ENCODE data around the gene NCAPD3.

Gene NCAPD3

GRCh38 chr11:134250675-134251074, 26.9 kb upstream of the NCAPD3 start:
- no peak overlapping the region for H3K4me3 ChIP-seq (ENCODE audit: low read length)
- peaks cover 45% of the 10 kb centered on the region for H3K36me3 ChIP-seq (ENCODE audit: control insufficient read depth, low read length)
- no peaks in the 10 kb centered on the region for H3K9me3 ChIP-seq (ENCODE audit: control insufficient read depth, insufficient read depth, low read length)
- H3F3A ChIP-seq (ENCODE audit: control insufficient read depth, insufficient read depth): no peaks in the 10 kb centered on the region
- no peaks in the 10 kb centered on the region for H3K27me3 ChIP-seq (ENCODE audit: control insufficient read depth, low read length)
- no peak overlapping the region for H3K27ac ChIP-seq (ENCODE audit: low read depth, low read length)
- peaks cover 19% of the 10 kb centered on the region for H3K4me1 ChIP-seq (ENCODE audit: control insufficient read depth, low read length)
- no peaks in the 10 kb centered on the region for H3K9me2 ChIP-seq (replicated peaks; ENCODE audit: control insufficient read depth, low read length)
- TF ChIP-seq EZH2phosphoT487 (IDR thresholded peaks at IDR 0.05; ENCODE audit: borderline replicate concordance, low read length): no peak
- TF ChIP-seq CTCF (IDR thresholded peaks at IDR 0.05; ENCODE audit: low read depth, low read length, poor library complexity, severe bottlenecking): no peak
- no peaks in the 10 kb centered on the region; the same call in 1 of the 2 replicates for H4K20me1 ChIP-seq (ENCODE audit: control insufficient read depth, insufficient read depth, low read depth, low read length)
- H3K79me2 ChIP-seq (ENCODE audit: control insufficient read depth, low read length): peaks cover 19% of the 10 kb centered on the region
- H3K4me2 ChIP-seq (ENCODE audit: low read length): no peak overlapping the region

GRCh38 chr11:134250246-134250645, 26.5 kb upstream of the NCAPD3 start:
- no peaks in the 10 kb centered on the region for H3F3A ChIP-seq (ENCODE audit: control insufficient read depth, insufficient read depth)
- no peaks in the 10 kb centered on the region for H3K27me3 ChIP-seq (ENCODE audit: control insufficient read depth, low read length)
- H3K9me2 ChIP-seq (replicated peaks; ENCODE audit: control insufficient read depth, low read length): no peaks in the 10 kb centered on the region
- TF ChIP-seq EZH2phosphoT487 (IDR thresholded peaks at IDR 0.05; ENCODE audit: borderline replicate concordance, low read length): no peak
- peaks cover 19% of the 10 kb centered on the region for H3K4me1 ChIP-seq (ENCODE audit: control insufficient read depth, low read length)
- H4K20me1 ChIP-seq (ENCODE audit: control insufficient read depth, insufficient read depth, low read depth, low read length): no peaks in the 10 kb centered on the region; the same call in 1 of the 2 replicates
- no peak overlapping the region for H3K27ac ChIP-seq (ENCODE audit: low read depth, low read length)
- H3K9me3 ChIP-seq (ENCODE audit: control insufficient read depth, insufficient read depth, low read length): no peaks in the 10 kb centered on the region
- H3K4me2 ChIP-seq (ENCODE audit: low read length): no peak overlapping the region
- peaks cover 45% of the 10 kb centered on the region for H3K36me3 ChIP-seq (ENCODE audit: control insufficient read depth, low read length)
- H3K4me3 ChIP-seq (ENCODE audit: low read length): no peak overlapping the region
- peaks cover 19% of the 10 kb centered on the region for H3K79me2 ChIP-seq (ENCODE audit: control insufficient read depth, low read length)

GRCh38 chr11:134248910-134249480, 25.2 kb upstream of the NCAPD3 start:
- no peak for TF ChIP-seq CTCF (IDR thresholded peaks at IDR 0.05; ENCODE audit: low read depth, low read length, poor library complexity, severe bottlenecking)
- no peak for TF ChIP-seq EZH2phosphoT487 (IDR thresholded peaks at IDR 0.05; ENCODE audit: borderline replicate concordance, low read length)
- Histone ChIP-seq H3K9me2 (replicated peaks; ENCODE audit: control insufficient read depth, low read length) (no peaks in the 10 kb centered on the region), H3K4me2 (ENCODE audit: low read length) (no peak overlapping the region), H3K9me3 (ENCODE audit: control insufficient read depth, insufficient read depth, low read length) (no peaks in the 10 kb centered on the region), H4K20me1 (ENCODE audit: control insufficient read depth, insufficient read depth, low read depth, low read length) (peaks cover 4% of the 10 kb centered on the region), H3F3A (ENCODE audit: control insufficient read depth, insufficient read depth) (no peaks in the 10 kb centered on the region), H3K4me3 (ENCODE audit: low read length) (no peak overlapping the region), H3K36me3 (ENCODE audit: control insufficient read depth, low read length) (peaks cover 45% of the 10 kb centered on the region), H3K27me3 (ENCODE audit: control insufficient read depth, low read length) (no peaks in the 10 kb centered on the region), H3K27ac (ENCODE audit: low read depth, low read length) (no peak overlapping the region), H3K79me2 (ENCODE audit: control insufficient read depth, low read length) (peaks cover 12% of the 10 kb centered on the region), H3K4me1 (ENCODE audit: control insufficient read depth, low read length) (peaks cover 11% of the 10 kb centered on the region)

- H3F3A ChIP-seq (ENCODE audit: control insufficient read depth, insufficient read depth): no peaks in the 10 kb centered on the region
- H3K36me3 ChIP-seq (ENCODE audit: control insufficient read depth, low read length): peaks cover 43% of the 10 kb centered on the region
- TF ChIP-seq EZH2phosphoT487 (IDR thresholded peaks at IDR 0.05; ENCODE audit: borderline replicate concordance, low read length) (no peak), CTCF (IDR thresholded peaks at IDR 0.05; ENCODE audit: low read depth, low read length, poor library complexity, severe bottlenecking) (no peak)
These were observed 22.9 kb upstream of the NCAPD3 start for GRCh38 chr11:134246678-134247077.

More at GRCh38 chr11:134246678-134247077, 22.9 kb upstream of the NCAPD3 start:
- Histone ChIP-seq H3K9me3 (ENCODE audit: control insufficient read depth, insufficient read depth, low read length) (no peaks in the 10 kb centered on the region), H3K4me3 (ENCODE audit: low read length) (no peak overlapping the region), H3K79me2 (ENCODE audit: control insufficient read depth, low read length) (peaks cover under 1% of the 10 kb centered on the region; the same call in 1 of the 2 replicates), H3K27ac (ENCODE audit: low read depth, low read length) (no peak overlapping the region), H3K4me2 (ENCODE audit: low read length) (no peak overlapping the region), H3K4me1 (ENCODE audit: control insufficient read depth, low read length) (peaks cover 1% of the 10 kb centered on the region; the same call in 1 of the 2 replicates), H4K20me1 (ENCODE audit: control insufficient read depth, insufficient read depth, low read depth, low read length) (peaks cover 4% of the 10 kb centered on the region), H3K27me3 (ENCODE audit: control insufficient read depth, low read length) (no peaks in the 10 kb centered on the region), H3K9me2 (replicated peaks; ENCODE audit: control insufficient read depth, low read length) (no peaks in the 10 kb centered on the region)

Measured in DOHH2 (cell line).